Lung (tissue), 16 donors: ENCODE measurements around the gene EXD2. TPM values are rescaled to one million over a fixed set of nuclear protein-coding genes. Genes with fewer than 3 reads are reported as not detected.
A peak's percentile ranks its signal among the peaks of the same experiment; 100 is the strongest.

Experiments used
- ATAC-seq: fragments of 200-7000 bp; cut with Tn5 transposase; one replicate; pipeline ENCODE4 v1.9.1; 2020; ENCODE audit warnings: moderate number of reproducible peaks; ENCODE audit not compliant: insufficient read depth, low FRiP score
- DNase-seq, 3 donors: peaks; one replicate each; pipeline ENCODE4 v3.0.0-alpha.2; 2013 to 2017
- H3K27ac ChIP-seq, 2 donors: one replicate each; pipeline ENCODE4 v1.5.1; 2013; ENCODE audit warnings: mild to moderate bottlenecking in 2 of 2, moderate library complexity in 2 of 2, control low read depth in 1 of 2, inconsistent platforms in 1 of 2, low read depth in 1 of 2, low read length in 1 of 2
- H3K27me3 ChIP-seq, 3 donors: one replicate each; pipeline ENCODE4 v1.5.1; 2013; ENCODE audit warnings: low read length in 2 of 3; ENCODE audit not compliant: control insufficient read depth in 3 of 3, insufficient read depth in 3 of 3
- H3K36me3 ChIP-seq, 4 donors: one replicate each; pipeline ENCODE4 v1.5.1; 2013; ENCODE audit warnings: low read length in 4 of 4, mild to moderate bottlenecking in 1 of 4, moderate library complexity in 1 of 4; ENCODE audit not compliant: control insufficient read depth in 4 of 4, insufficient read depth in 4 of 4
- H3K4me1 ChIP-seq, 5 donors: one replicate each; pipeline ENCODE4 v1.5.1; 2013; ENCODE audit warnings: low read length in 5 of 5, mild to moderate bottlenecking in 2 of 5, moderate library complexity in 1 of 5; ENCODE audit not compliant: control insufficient read depth in 5 of 5, insufficient read depth in 5 of 5
- H3K4me3 ChIP-seq: one replicate; pipeline ENCODE4 v1.5.1; 2013; ENCODE audit warnings: mild to moderate bottlenecking, control low read depth, moderate library complexity
- H3K9ac ChIP-seq, 2 donors: one replicate each; pipeline ENCODE4 v1.5.1; 2013; ENCODE audit warnings: low read length in 2 of 2, control low read depth in 1 of 2; ENCODE audit not compliant: insufficient read depth in 1 of 2
- H3K9me3 ChIP-seq, 4 donors: one replicate each; pipeline ENCODE4 v1.5.1; 2013; ENCODE audit warnings: low read length in 3 of 4, mild to moderate bottlenecking in 1 of 4, moderate library complexity in 1 of 4; ENCODE audit not compliant: control insufficient read depth in 4 of 4, insufficient read depth in 3 of 4
- CTCF ChIP-seq: IDR thresholded peaks from 2 replicates; pipeline ENCODE4 v1.5.1; 2012; ENCODE audit warnings: mild to moderate bottlenecking; ENCODE audit errors: control extremely low read depth, extremely low read depth
- WGBS, 2 donors: extraction: QIAGEN DNeasy Blood & Tissue Kit; methylation state at CpG; one replicate each; pipeline ENCODE4 v1.1.7; 2013; 5-methylcytosine and 5-hydroxymethylcytosine counted together
- long read RNA-seq, 5 donors: transcript quantifications; one replicate each; lab custom pipeline, GENCODE V29; 2026
- polyA plus RNA-seq, 2 donors: library from polyadenylated mRNA; stranded (reverse); fragments of 200-250 nt; gene quantifications; one replicate each; pipeline ENCODE4 v1.2.1, GENCODE V29; 2013
- total RNA-seq, 2 donors: library from RNA; depleted of rRNA in 1 of 2; stranded (reverse); fragments of >200 nt in 1 of 2; gene quantifications; one replicate each; pipeline ENCODE4 v1.2.1, GENCODE V29; 2014 to 2021
- donor health status: control.
- donor health status: control.
- donor health status: Bipolar disorder and iron deficiency.
- donor health status: healthy.
- donor health status: DM: yes; HTN: yes; CAD: no.

EXD2 gene, protein sequence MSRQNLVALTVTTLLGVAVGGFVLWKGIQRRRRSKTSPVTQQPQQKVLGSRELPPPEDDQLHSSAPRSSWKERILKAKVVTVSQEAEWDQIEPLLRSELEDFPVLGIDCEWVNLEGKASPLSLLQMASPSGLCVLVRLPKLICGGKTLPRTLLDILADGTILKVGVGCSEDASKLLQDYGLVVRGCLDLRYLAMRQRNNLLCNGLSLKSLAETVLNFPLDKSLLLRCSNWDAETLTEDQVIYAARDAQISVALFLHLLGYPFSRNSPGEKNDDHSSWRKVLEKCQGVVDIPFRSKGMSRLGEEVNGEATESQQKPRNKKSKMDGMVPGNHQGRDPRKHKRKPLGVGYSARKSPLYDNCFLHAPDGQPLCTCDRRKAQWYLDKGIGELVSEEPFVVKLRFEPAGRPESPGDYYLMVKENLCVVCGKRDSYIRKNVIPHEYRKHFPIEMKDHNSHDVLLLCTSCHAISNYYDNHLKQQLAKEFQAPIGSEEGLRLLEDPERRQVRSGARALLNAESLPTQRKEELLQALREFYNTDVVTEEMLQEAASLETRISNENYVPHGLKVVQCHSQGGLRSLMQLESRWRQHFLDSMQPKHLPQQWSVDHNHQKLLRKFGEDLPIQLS
- total RNA-seq (10 to 100 TPM; 19.7 to 25.7 TPM), polyA plus RNA-seq (1 to 10 TPM; 9.0 to 10.0 TPM)
- long read RNA-seq, donor 1, partial matches to known transcripts = 0 of 2 reads
- long read RNA-seq, donor 1, other reads (novel, unspliced or antisense) = 0 of 2 reads
- long read RNA-seq, donor 2, full-length matches to known transcripts = 1 of 1 reads
- long read RNA-seq, donor 2, partial matches to known transcripts = 0 of 1 reads
- long read RNA-seq, donor 2, other reads (novel, unspliced or antisense) = 0 of 1 reads
- long read RNA-seq, donor 3, partial matches to known transcripts = 10 of 12 reads
- long read RNA-seq, donor 3, other reads (novel, unspliced or antisense) = 0 of 12 reads
- long read RNA-seq, donor 4 = 0 reads
- long read RNA-seq, donor 5, partial matches to known transcripts = 0 of 3 reads
- long read RNA-seq, donor 5, other reads (novel, unspliced or antisense) = 0 of 3 reads

DNA sequence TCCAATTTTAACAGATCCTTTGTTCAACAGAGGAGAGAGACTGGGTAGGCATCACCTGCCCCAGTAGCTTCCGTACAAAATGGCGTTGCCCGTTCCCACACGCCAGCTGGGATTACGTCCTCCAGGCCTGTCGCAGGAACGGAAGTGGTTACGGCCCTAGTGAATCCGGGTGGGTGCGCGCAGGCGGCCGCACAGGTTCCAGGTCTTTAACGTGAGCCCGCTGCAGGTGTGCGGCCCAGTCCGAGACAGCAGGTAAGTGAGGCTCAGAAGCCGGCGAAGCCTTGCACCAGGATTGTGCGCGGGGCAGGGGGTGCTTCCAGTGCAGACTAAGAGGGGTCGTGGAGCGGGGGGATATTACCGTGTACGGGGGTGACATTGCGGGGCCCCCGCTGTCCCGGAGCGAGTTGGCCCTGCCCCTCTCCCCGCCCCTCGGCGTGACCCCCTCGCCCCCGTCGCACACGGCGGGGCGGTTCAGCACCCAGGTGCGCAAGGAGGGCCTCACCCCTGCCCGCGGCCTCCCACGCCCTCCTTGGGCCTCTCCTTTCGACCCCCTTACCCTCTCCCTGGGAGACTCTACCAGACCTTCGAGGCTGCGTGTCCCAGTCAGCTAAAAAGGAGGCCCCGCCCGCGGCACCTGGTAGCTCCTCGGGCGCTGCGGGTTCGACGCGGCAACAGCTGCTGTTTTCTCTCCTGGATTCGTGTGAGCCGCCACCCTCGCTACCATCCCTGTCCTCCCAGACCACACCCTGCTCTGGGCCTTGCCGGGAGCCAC is at the start of gene EXD2:
EXD2 (plus strand) TSS at position 159 of the 772 bp plus-strand sequence. CDS start 17,973 bp downstream, outside the sequence.
- Histone ChIP-seq H3K4me1 (peaks cover 0 to 11% (median 4%) of the 10 kb centered on the region in 5 donors), H3K36me3 (no peaks in the 10 kb centered on the region), H3K27me3 (no peaks in the 10 kb centered on the region), H3K9me3 (no peaks in the 10 kb centered on the region), H3K27ac (peak within 1 kb of the TSS; percentile 55 to 92), H3K9ac (peak within 1 kb of the TSS; percentile 84 to 97), H3K4me3 (peak within 1 kb of the TSS; percentile 91)
- TF ChIP-seq CTCF = no peak
- peak; percentile 92 for ATAC-seq
- DNase-seq = peak; percentile 92 to 95 (median 94)
- WGBS, 2 donors = 0 to 1% methylated on average over 45 to 58 of the region's 58 CpGs

GRCh38 chr14:69141550-69141949 is 49.7 kb upstream of the EXD2 start:
- Histone ChIP-seq H3K9me3 (no peaks in the 10 kb centered on the region), H3K27me3 (no peaks in the 10 kb centered on the region), H3K4me3 (no peak overlapping the region), H3K36me3 (peaks cover 0 to 8% (median 5%) of the 10 kb centered on the region in 4 donors), H3K9ac (no peak overlapping the region), H3K4me1 (peaks cover 0 to 17% (median 11%) of the 10 kb centered on the region in 5 donors), H3K27ac (no peak overlapping the region)
- ATAC-seq (no peak), DNase-seq (no peak)
- WGBS, 2 donors = 44 to 73% methylated on average over 1 of the region's 1 CpG
- TF ChIP-seq CTCF = no peak

GRCh38 chr14:69142101-69142500 is 49.2 kb upstream of the EXD2 start:
- H3K36me3 ChIP-seq = peaks cover 0 to 10% (median 6%) of the 10 kb centered on the region in 4 donors
- ATAC-seq (no peak), DNase-seq (no peak)
- H3K9ac ChIP-seq = no peak overlapping the region
- H3K4me1 ChIP-seq = peaks cover 0 to 16% (median 7%) of the 10 kb centered on the region in 5 donors
- 92 to 97% methylated on average over 5 of the region's 5 CpGs for WGBS, 2 donors
- H3K9me3 ChIP-seq = no peaks in the 10 kb centered on the region
- no peak for TF ChIP-seq CTCF
- no peaks in the 10 kb centered on the region for H3K27me3 ChIP-seq
- H3K27ac ChIP-seq = no peak overlapping the region
- no peak overlapping the region for H3K4me3 ChIP-seq
